HG03521 (cell line): ENCODE results near the gene ADK.
"Not testable (repeated sequence)": the region's sequence is repeated elsewhere in the genome, so short reads cannot be mapped to it uniquely, and the experiment has no call there.

Experiments
- ATAC-seq: cut with Tn5 transposase; IDR thresholded peaks from one replicate; pipeline ENCODE4 v1.9.1; 2021; ENCODE audit warnings: mild to moderate bottlenecking, moderate library complexity; ENCODE audit not compliant: unreplicated experiment

ADK gene

GRCh38 chr10:74150990-74151878 is at the start of gene ADK:
Gene ADK (plus strand): TSS chr10:74151221. CDS start chr10:74151279, 58 bp downstream.
- ATAC-seq, result peak; percentile 88

- no peak for ATAC-seq
Observed at GRCh38 chr10:74103560-74104258, 47.3 kb upstream of the ADK start.

- no peak for ATAC-seq
Observed at GRCh38 chr10:74104480-74104879, 46.5 kb upstream of the ADK start.

- ATAC-seq, result no peak
Observed at GRCh38 chr10:74104996-74105395, 46.0 kb upstream of the ADK start.

- no peak for ATAC-seq
Observed at GRCh38 chr10:74107391-74107790, 43.6 kb upstream of the ADK start.

GRCh38 chr10:74109452-74109851 is 41.6 kb upstream of the ADK start:
- ATAC-seq, result no peak

- no peak for ATAC-seq
Observed at GRCh38 chr10:74110120-74110519, 40.9 kb upstream of the ADK start.

- no peak for ATAC-seq
Observed at GRCh38 chr10:74111799-74112198, 39.2 kb upstream of the ADK start.

GRCh38 chr10:74113546-74113945 is 37.5 kb upstream of the ADK start:
- no peak for ATAC-seq

- ATAC-seq, result no peak
Observed at GRCh38 chr10:74114041-74114448, 37.0 kb upstream of the ADK start.

- ATAC-seq, result no peak
Observed at GRCh38 chr10:74117738-74118137, 33.3 kb upstream of the ADK start.

- ATAC-seq, result no peak
Observed at GRCh38 chr10:74118804-74119203, 32.2 kb upstream of the ADK start.

- ATAC-seq, result no peak
Observed at GRCh38 chr10:74120911-74121310, 30.1 kb upstream of the ADK start.

GRCh38 chr10:74121368-74121767 is 29.7 kb upstream of the ADK start:
- ATAC-seq, result no peak

GRCh38 chr10:74122060-74122459 is 29.0 kb upstream of the ADK start:
- no peak for ATAC-seq

GRCh38 chr10:74123081-74123480 is 27.9 kb upstream of the ADK start:
- ATAC-seq, result no peak

- ATAC-seq, result no peak
Observed at GRCh38 chr10:74133923-74134820, 16.8 kb upstream of the ADK start.

- no peak for ATAC-seq
Observed at GRCh38 chr10:74135452-74135851, 15.6 kb upstream of the ADK start.

- ATAC-seq, result no peak
Observed at GRCh38 chr10:74137992-74138391, 13.0 kb upstream of the ADK start.

GRCh38 chr10:74138596-74138995 is 12.4 kb upstream of the ADK start:
- ATAC-seq, result not testable (repeated sequence)

GRCh38 chr10:74139981-74140380 is 11.0 kb upstream of the ADK start:
- no peak for ATAC-seq
